H1 (cell line): ENCODE measurements around the gene VEGFD. TPM values are rescaled to one million over a fixed set of nuclear protein-coding genes. Genes with fewer than 3 reads are reported as not detected.

Source experiments
- CTCF ChIA-PET: fragments of 300-600 bp; sonication (Branson Sonifier 250); formaldehyde crosslinking; loops from one replicate; lab custom pipeline; 2021; ENCODE audit not compliant: partially characterized antibody; lab: Charles Lee
- POLR2A ChIA-PET: fragments of 300-600 bp; sonication (Branson Sonifier 250); formaldehyde crosslinking; loops from one replicate; lab custom pipeline; 2021; ENCODE audit warnings: inconsistent platforms; ENCODE audit not compliant: partially characterized antibody; lab: Charles Lee
- DNase-seq, 2 experiments: peaks; one replicate each; pipeline versions ENCODE4 v3.0.0 to v3.0.0-alpha.2; 2010 to 2022; ENCODE audit warnings: low spot score in 2 of 2, low read depth in 1 of 2, mixed read lengths in 1 of 2
- FAIRE-seq: peaks from 2 replicates; lab custom pipeline; 2011; peaks lifted over from hg19 to GRCh38; lab: Jason Lieb, UNC
- H2AFZ ChIP-seq: 2 replicates; pipeline ENCODE4 v1.8.1; 2012; ENCODE audit warnings: low read length, inconsistent platforms
- H2AK5ac ChIP-seq: 2 replicates; pipeline ENCODE4 v1.6.1; 2013; ENCODE audit warnings: low read depth, low read length
- H2BK120ac ChIP-seq: replicated peaks from 2 replicates; pipeline ENCODE3; 2013; ENCODE audit warnings: low read depth, low read length, inconsistent platforms
- H2BK12ac ChIP-seq: 2 replicates; pipeline ENCODE4 v1.6.1; 2013; ENCODE audit warnings: low read depth, low read length
- H2BK15ac ChIP-seq: 2 replicates; pipeline ENCODE4 v1.6.1; 2013; ENCODE audit warnings: low read length
- H2BK20ac ChIP-seq: 2 replicates; pipeline ENCODE4 v1.6.1; 2013; ENCODE audit warnings: low read length
- H2BK5ac ChIP-seq: 2 replicates; pipeline ENCODE4 v1.6.1; 2013; ENCODE audit warnings: low read depth, low read length
- H3K14ac ChIP-seq: 2 replicates; pipeline ENCODE4 v1.6.1; 2013; ENCODE audit warnings: inconsistent platforms; ENCODE audit not compliant: insufficient read length
- H3K18ac ChIP-seq: 2 replicates; pipeline ENCODE4 v1.6.1; 2013; ENCODE audit warnings: low read length; ENCODE audit errors: extremely low read depth
- H3K23ac ChIP-seq: 2 replicates; pipeline ENCODE4 v1.6.1; 2013; ENCODE audit warnings: inconsistent platforms; ENCODE audit not compliant: insufficient read length
- H3K23me2 ChIP-seq: 2 replicates; pipeline ENCODE4 v1.6.1; 2013; ENCODE audit warnings: low read depth, low read length
- H3K27ac ChIP-seq: 2 replicates; pipeline ENCODE4 v1.6.1; 2011; ENCODE audit warnings: low read depth, low read length, inconsistent platforms
- H3K27me3 ChIP-seq, 4 experiments: replicated peaks in 1 of 4; 1 replicate in 1 of 4; 2 replicates in 3 of 4; pipeline versions ENCODE4 v1.6.1 to v1.8.1; 2011 to 2013; ENCODE audit warnings: low read length in 3 of 4, mild to moderate bottlenecking in 3 of 4, inconsistent platforms in 2 of 4, mixed read lengths in 2 of 4, moderate library complexity in 1 of 4; ENCODE audit not compliant: control insufficient read depth in 3 of 4, insufficient read depth in 3 of 4; ENCODE audit errors: extremely low read depth in 1 of 4
- H3K36me3 ChIP-seq, 4 experiments: 2 replicates each; pipeline versions ENCODE4 v1.6.1 to v1.8.1; 2011 to 2013; ENCODE audit warnings: mild to moderate bottlenecking in 4 of 4, low read length in 3 of 4, moderate library complexity in 2 of 4, control low read depth in 1 of 4, inconsistent platforms in 1 of 4; ENCODE audit not compliant: insufficient read depth in 4 of 4, control insufficient read depth in 2 of 4
- H3K4ac ChIP-seq: replicated peaks from 2 replicates; pipeline ENCODE3; 2013; ENCODE audit warnings: low read length, low read depth, mixed read lengths, inconsistent platforms; ENCODE audit not compliant: insufficient read length
- H3K4me1 ChIP-seq, 4 experiments: replicated peaks in 1 of 4; 1 replicate in 1 of 4; 2 replicates in 3 of 4; pipeline versions ENCODE4 v1.6.1 to v1.8.1; 2011 to 2013; ENCODE audit warnings: low read length in 3 of 4, inconsistent platforms in 2 of 4, mixed read lengths in 1 of 4; ENCODE audit not compliant: insufficient read depth in 4 of 4, control insufficient read depth in 3 of 4
- H3K4me2 ChIP-seq, 2 experiments: 2 replicates each; pipeline versions ENCODE4 v1.6.1 to v1.8.1; 2011 to 2013; ENCODE audit warnings: low read depth in 2 of 2, low read length in 2 of 2, control low read depth in 1 of 2, inconsistent platforms in 1 of 2, mild to moderate bottlenecking in 1 of 2; ENCODE audit not compliant: insufficient read depth in 1 of 2
- H3K4me3 ChIP-seq, 4 experiments: fragments of 200-600, 300-600 bp in 1 of 4; sonication (generic), shearing (Covaris generic), sonication (Bioruptor Twin) in 1 of 4; 2 replicates each; pipeline versions ENCODE4 v1.5.1 to v1.8.1; 2011 to 2016; ENCODE audit warnings: low read length in 4 of 4, low read depth in 3 of 4, control low read depth in 2 of 4, inconsistent platforms in 2 of 4, mild to moderate bottlenecking in 2 of 4, mixed read lengths in 1 of 4, moderate library complexity in 1 of 4; ENCODE audit not compliant: insufficient read depth in 2 of 4; ENCODE audit errors: extremely low read depth in 1 of 4
- H3K56ac ChIP-seq: replicated peaks from 2 replicates; pipeline ENCODE3; 2013; ENCODE audit warnings: low read depth, mild to moderate bottlenecking, mixed read lengths, low read length, inconsistent platforms; ENCODE audit not compliant: insufficient read length
- H3K79me1 ChIP-seq: 2 replicates; pipeline ENCODE4 v1.6.1; 2013; ENCODE audit warnings: low read depth, low read length, control low read depth
- H3K79me2 ChIP-seq, 2 experiments: 2 replicates each; pipeline versions ENCODE4 v1.6.1 to v1.8.1; 2012 to 2013; ENCODE audit warnings: low read length in 2 of 2, mild to moderate bottlenecking in 2 of 2, inconsistent platforms in 1 of 2; ENCODE audit not compliant: insufficient read depth in 2 of 2, control insufficient read depth in 1 of 2
- H3K9ac ChIP-seq, 4 experiments: replicated peaks in 1 of 4; 1 replicate in 1 of 4; 2 replicates in 3 of 4; pipeline versions ENCODE4 v1.6.1 to v1.8.1; 2011 to 2013; ENCODE audit warnings: low read depth in 3 of 4, low read length in 3 of 4, control low read depth in 2 of 4, mild to moderate bottlenecking in 2 of 4, moderate library complexity in 2 of 4, inconsistent platforms in 1 of 4; ENCODE audit errors: extremely low read depth in 1 of 4
- H3K9me3 ChIP-seq, 2 experiments: 2 replicates each; pipeline versions ENCODE4 v1.6.1 to v1.8.1; 2012 to 2013; ENCODE audit warnings: mild to moderate bottlenecking in 2 of 2, moderate library complexity in 2 of 2, control low read depth in 1 of 2, inconsistent platforms in 1 of 2, low read depth in 1 of 2, low read length in 1 of 2, mixed read lengths in 1 of 2; ENCODE audit not compliant: insufficient read depth in 2 of 2
- H4K20me1 ChIP-seq, 2 experiments: replicated peaks in 1 of 2; 2 replicates each; pipeline versions ENCODE3 to v1.8.1; 2011 to 2013; ENCODE audit warnings: inconsistent platforms in 2 of 2, low read length in 2 of 2, mild to moderate bottlenecking in 1 of 2; ENCODE audit not compliant: insufficient read depth in 2 of 2, control insufficient read depth in 1 of 2
- H4K5ac ChIP-seq: 2 replicates; pipeline ENCODE4 v1.6.1; 2013; ENCODE audit warnings: low read length, low read depth, mixed read lengths, inconsistent platforms; ENCODE audit not compliant: insufficient read length
- H4K8ac ChIP-seq: 2 replicates; pipeline ENCODE4 v1.8.0; 2013; ENCODE audit warnings: mild to moderate bottlenecking, moderate library complexity, low read length, inconsistent platforms; ENCODE audit not compliant: insufficient read depth; ENCODE audit errors: extremely low read depth
- H4K91ac ChIP-seq: replicated peaks from 2 replicates; pipeline ENCODE3; 2013; ENCODE audit warnings: low read length, mixed read lengths, inconsistent platforms; ENCODE audit not compliant: insufficient read length
- CBX8 ChIP-seq: fragments of 300-800, 300-1000 bp; sonication (generic); IDR thresholded peaks from 2 replicates; pipeline ENCODE4 v1.7.1; 2016; ENCODE audit warnings: low read depth, low read length, borderline replicate concordance
- EGR1 ChIP-seq: IDR thresholded peaks from 2 replicates; pipeline ENCODE4 v1.6.1; 2011; ENCODE audit warnings: low read depth, low read length, borderline replicate concordance
- EZH2 ChIP-seq: fragments of 200-600 bp; sonication (generic); IDR thresholded peaks from 2 replicates; pipeline ENCODE4 v1.7.1; 2012; ENCODE audit warnings: low read depth, mild to moderate bottlenecking, moderate library complexity, low read length, inconsistent platforms; ENCODE audit not compliant: severe bottlenecking
- KDM4A ChIP-seq: IDR thresholded peaks from one replicate; pipeline ENCODE4 v1.7.1; 2012; ENCODE audit warnings: low read depth, mild to moderate bottlenecking, moderate library complexity, low read length, inconsistent platforms; ENCODE audit not compliant: severe bottlenecking
- POU5F1 ChIP-seq: IDR thresholded peaks from 2 replicates; pipeline ENCODE4 v1.6.1; 2011; ENCODE audit warnings: low read depth, mild to moderate bottlenecking, low read length, moderate library complexity
- SIN3A ChIP-seq, 2 experiments: IDR thresholded peaks in 1 of 2; conservative IDR thresholded peaks in 1 of 2; 2 replicates each; pipeline ENCODE4 v1.6.1; 2011 to 2012; ENCODE audit warnings: low read length in 2 of 2, improper control_type of control experiment in 1 of 2, low read depth in 1 of 2, mild to moderate bottlenecking in 1 of 2
- SIX5 ChIP-seq: IDR thresholded peaks from 2 replicates; pipeline ENCODE4 v1.6.1; 2011; ENCODE audit warnings: mild to moderate bottlenecking, low read depth, low read length
- SP2 ChIP-seq: IDR thresholded peaks from 2 replicates; pipeline ENCODE4 v1.6.1; 2012; ENCODE audit warnings: mild to moderate bottlenecking, low read length, inconsistent platforms
- SRF ChIP-seq: IDR thresholded peaks from 2 replicates; pipeline ENCODE4 v1.6.1; 2011; ENCODE audit warnings: mild to moderate bottlenecking, low read depth, low read length, moderate library complexity
- SUZ12 ChIP-seq: fragments of 200-600 bp; sonication (generic); IDR thresholded peaks from 2 replicates; pipeline ENCODE4 v1.6.1; 2012; ENCODE audit warnings: mild to moderate bottlenecking, inconsistent platforms, low read length, moderate library complexity, mixed read lengths
- TAF7 ChIP-seq: optimal IDR thresholded peaks from 2 replicates; pipeline ENCODE3; 2011; ENCODE audit warnings: low read depth, mild to moderate bottlenecking, inconsistent platforms, low read length, moderate library complexity, borderline replicate concordance
- ZNF274 ChIP-seq: IDR thresholded peaks from 2 replicates; pipeline ENCODE4 v1.7.0; 2012; ENCODE audit warnings: low read length, borderline replicate concordance; ENCODE audit errors: extremely low read depth
- WGBS, 2 experiments: shearing (Covaris generic) in 1 of 2; methylation state at CpG; one replicate each; pipeline versions ENCODE4 v1.1.6 to v1.1.7; 2013 to 2015; ENCODE audit warnings: low lambda C conversion rate in 2 of 2, mixed read lengths in 2 of 2, inconsistent platforms in 1 of 2, low coverage in 1 of 2, missing lambda C conversion rate in 1 of 2; ENCODE audit not compliant: insufficient replicate concordance in 2 of 2, insufficient coverage in 1 of 2, insufficient read length in 1 of 2; ENCODE audit errors: extremely low coverage in 1 of 2, missing lambda C conversion rate in 1 of 2; 5-methylcytosine and 5-hydroxymethylcytosine counted together
- polyA plus RNA-seq, 7 experiments: library from polyadenylated mRNA; depleted of rRNA in 3 of 7; stranded (reverse) in 5 of 7; unstranded in 2 of 7; fragments of >200 nt in 5 of 7; fragments of 200-250 nt in 2 of 7; gene quantifications; 1 replicate in 5 of 7; 2 replicates in 1 of 7; 4 replicates in 1 of 7; pipeline versions ENCODE4 v1.2.1 to v1.2.3, GENCODE V29; 2011 to 2013; ENCODE audit warnings: missing spikeins in 2 of 7, mixed read lengths in 2 of 7
- total RNA-seq: library from RNA; stranded (reverse); fragmentation: NEBNext Ultra II Directional; extraction: Animal tissue kit (Norgen Biotek cat#: 25700); gene quantifications from 2 replicates; pipeline ENCODE4 v1.2.1, GENCODE V29; 2021
- TF ChIP-seq, protein P1 (sequence below): IDR thresholded peaks from 2 replicates; pipeline ENCODE4 v1.6.1; 2012; ENCODE audit warnings: low read length, inconsistent platforms

Gene VEGFD
- total and polyA plus RNA-seq, 2 of the 8 experiments (the other 6 are each of a cell fraction or from before 2014, with no cell fraction given), result 0.06 TPM; not detected in 1

GRCh38 chrX:15311119-15311518 is 73.1 kb downstream of the VEGFD start:
- ChIA-PET CTCF (interaction anchor here (0.8 to 1.5 kb wide), 2 partner anchors 9 to 11 kb away, joined by 3 to 7 read pairs; no protein-coding TSS in a partner anchor), POLR2A (no interaction called here)
- no peak overlapping the region for H3K4ac ChIP-seq
- H3K4me2 ChIP-seq, result no peak overlapping the region
- H2BK5ac ChIP-seq, result no peak overlapping the region
- H3K79me2 ChIP-seq, result no peaks in the 10 kb centered on the region
- no peaks in the 10 kb centered on the region for H3K23me2 ChIP-seq
- no peaks in the 10 kb centered on the region for H3K27me3 ChIP-seq
- H3K18ac ChIP-seq, result no peak overlapping the region
- H2AFZ ChIP-seq, result no peak overlapping the region
- H2BK12ac ChIP-seq, result no peak overlapping the region
- WGBS, 2 experiments, result 89% methylated on average over 3 of the region's 3 CpGs; no CpG with 5 or more reads in 1 of the 2 experiments
- no peak for DNase-seq
- H3K56ac ChIP-seq, result no peak overlapping the region
- H3K14ac ChIP-seq, result no peak overlapping the region
- H4K5ac ChIP-seq, result no peak overlapping the region
- no peak overlapping the region for H3K23ac ChIP-seq
- H4K8ac ChIP-seq, result no peak overlapping the region
- H3K4me3 ChIP-seq, result no peak overlapping the region
- H3K36me3 ChIP-seq, result no peaks in the 10 kb centered on the region
- H2AK5ac ChIP-seq, result no peak overlapping the region
- H4K91ac ChIP-seq, result no peak overlapping the region
- no peaks in the 10 kb centered on the region for H4K20me1 ChIP-seq
- no peaks in the 10 kb centered on the region for H3K4me1 ChIP-seq
- no peak overlapping the region for H2BK15ac ChIP-seq
- no peak overlapping the region for H3K27ac ChIP-seq
- no peak overlapping the region for H2BK120ac ChIP-seq
- H2BK20ac ChIP-seq, result no peak overlapping the region
- no peak overlapping the region for H3K9ac ChIP-seq
- H3K79me1 ChIP-seq, result no peaks in the 10 kb centered on the region
- H3K9me3 ChIP-seq, result no peaks in the 10 kb centered on the region
- FAIRE-seq, result no peak
- no peak for TF ChIP-seq TAF7
- TF ChIP-seq KDM4A, result no peak
- TF ChIP-seq, protein P1, sequence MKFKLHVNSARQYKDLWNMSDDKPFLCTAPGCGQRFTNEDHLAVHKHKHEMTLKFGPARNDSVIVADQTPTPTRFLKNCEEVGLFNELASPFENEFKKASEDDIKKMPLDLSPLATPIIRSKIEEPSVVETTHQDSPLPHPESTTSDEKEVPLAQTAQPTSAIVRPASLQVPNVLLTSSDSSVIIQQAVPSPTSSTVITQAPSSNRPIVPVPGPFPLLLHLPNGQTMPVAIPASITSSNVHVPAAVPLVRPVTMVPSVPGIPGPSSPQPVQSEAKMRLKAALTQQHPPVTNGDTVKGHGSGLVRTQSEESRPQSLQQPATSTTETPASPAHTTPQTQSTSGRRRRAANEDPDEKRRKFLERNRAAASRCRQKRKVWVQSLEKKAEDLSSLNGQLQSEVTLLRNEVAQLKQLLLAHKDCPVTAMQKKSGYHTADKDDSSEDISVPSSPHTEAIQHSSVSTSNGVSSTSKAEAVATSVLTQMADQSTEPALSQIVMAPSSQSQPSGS, result no peak
- TF ChIP-seq SP2, result no peak
- TF ChIP-seq SRF, result no peak
- TF ChIP-seq ZNF274, result no peak
- TF ChIP-seq EZH2, result no peak
- TF ChIP-seq SIX5, result no peak
- TF ChIP-seq SIN3A (conservative IDR thresholded peaks at IDR 0.05 in 1 of 2, IDR thresholded peaks at IDR 0.05 in 1 of 2; ENCODE audit: low read depth in 1 of 2, low read length in 2 of 2), result no peak
- no peak for TF ChIP-seq POU5F1
- no peak for TF ChIP-seq CBX8
- no peak for TF ChIP-seq EGR1
- no peak for TF ChIP-seq SUZ12
